RWPE2 (cell line): ENCODE results near the gene C22orf42.

ENCODE experiments used
- ATAC-seq: fragments of 200-7000 bp; cut with Tn5 transposase; 3 replicates; pipeline ENCODE4 v1.9.1; 2021; ENCODE audit warnings: low read depth
- DNase-seq: peaks from one replicate; pipeline ENCODE4 v3.0.0-alpha.2; 2020; ENCODE audit warnings: low spot score
- H3K27ac ChIP-seq: fragments of 450-650 bp; 2 replicates; pipeline ENCODE4 v1.5.1; 2017; ENCODE audit warnings: mild to moderate bottlenecking; ENCODE audit not compliant: poor library complexity, severe bottlenecking
- H3K27me3 ChIP-seq: fragments of 250-450 bp; sonication (Bioruptor Pico); 2 replicates; pipeline ENCODE4 v1.5.1; 2021; ENCODE audit warnings: mild to moderate bottlenecking, moderate library complexity; ENCODE audit not compliant: insufficient read depth, poor library complexity, severe bottlenecking
- H3K36me3 ChIP-seq: fragments of 250-450 bp; sonication (Bioruptor Pico); 2 replicates; pipeline ENCODE4 v1.5.1; 2020; ENCODE audit warnings: low read depth, mild to moderate bottlenecking, moderate library complexity
- H3K4me1 ChIP-seq: fragments of 250-450 bp; sonication (Bioruptor Pico); 2 replicates; pipeline ENCODE4 v1.5.1; 2021; ENCODE audit warnings: mild to moderate bottlenecking, moderate library complexity; ENCODE audit not compliant: insufficient read depth, poor library complexity, severe bottlenecking
- H3K4me3 ChIP-seq: fragments of 250-450 bp; sonication (Bioruptor Pico); 2 replicates; pipeline ENCODE4 v1.5.1; 2021; ENCODE audit warnings: mild to moderate bottlenecking, moderate library complexity; ENCODE audit not compliant: severe bottlenecking
- H3K9me3 ChIP-seq: fragments of 250-450 bp; sonication (Bioruptor Pico); 2 replicates; pipeline ENCODE4 v1.5.1; 2021; ENCODE audit warnings: mild to moderate bottlenecking, moderate library complexity; ENCODE audit not compliant: severe bottlenecking
- TF ChIP-seq, protein P1 (sequence below): fragments of 450-650 bp; IDR thresholded peaks from one replicate; pipeline ENCODE4 v1.5.1; 2017; ENCODE audit warnings: mild to moderate bottlenecking, moderate library complexity; ENCODE audit not compliant: poor library complexity, severe bottlenecking

Gene C22orf42

GRCh38 chr22:32205974-32206773 lies 47.1 kb upstream of the C22orf42 start:
- H3K4me1 ChIP-seq = peaks cover 3% of the 10 kb centered on the region
- TF ChIP-seq, protein P1, sequence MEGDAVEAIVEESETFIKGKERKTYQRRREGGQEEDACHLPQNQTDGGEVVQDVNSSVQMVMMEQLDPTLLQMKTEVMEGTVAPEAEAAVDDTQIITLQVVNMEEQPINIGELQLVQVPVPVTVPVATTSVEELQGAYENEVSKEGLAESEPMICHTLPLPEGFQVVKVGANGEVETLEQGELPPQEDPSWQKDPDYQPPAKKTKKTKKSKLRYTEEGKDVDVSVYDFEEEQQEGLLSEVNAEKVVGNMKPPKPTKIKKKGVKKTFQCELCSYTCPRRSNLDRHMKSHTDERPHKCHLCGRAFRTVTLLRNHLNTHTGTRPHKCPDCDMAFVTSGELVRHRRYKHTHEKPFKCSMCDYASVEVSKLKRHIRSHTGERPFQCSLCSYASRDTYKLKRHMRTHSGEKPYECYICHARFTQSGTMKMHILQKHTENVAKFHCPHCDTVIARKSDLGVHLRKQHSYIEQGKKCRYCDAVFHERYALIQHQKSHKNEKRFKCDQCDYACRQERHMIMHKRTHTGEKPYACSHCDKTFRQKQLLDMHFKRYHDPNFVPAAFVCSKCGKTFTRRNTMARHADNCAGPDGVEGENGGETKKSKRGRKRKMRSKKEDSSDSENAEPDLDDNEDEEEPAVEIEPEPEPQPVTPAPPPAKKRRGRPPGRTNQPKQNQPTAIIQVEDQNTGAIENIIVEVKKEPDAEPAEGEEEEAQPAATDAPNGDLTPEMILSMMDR = no peak
- H3K27ac ChIP-seq = no peak overlapping the region
- H3K36me3 ChIP-seq = no peaks in the 10 kb centered on the region
- H3K27me3 ChIP-seq = peaks cover 8% of the 10 kb centered on the region
- no peak for ATAC-seq
- H3K9me3 ChIP-seq = no peaks in the 10 kb centered on the region
- no peak overlapping the region for H3K4me3 ChIP-seq
- DNase-seq = no peak

GRCh38 chr22:32204856-32205722 lies 46.0 kb upstream of the C22orf42 start, which contains the start of gene RFPL2:
TSS of gene RFPL2 (minus strand) at chr22:32205073. CDS start at chr22:32202451, 2,622 bp downstream.
- DNase-seq (no peak), ATAC-seq (peak; percentile 83)
- Histone ChIP-seq H3K27ac (no peak within 1 kb of the TSS), H3K9me3 (no peaks in the 10 kb centered on the region), H3K4me3 (peak within 1 kb of the TSS; percentile 32), H3K27me3 (peaks cover 8% of the 10 kb centered on the region), H3K4me1 (peaks cover 3% of the 10 kb centered on the region), H3K36me3 (no peaks in the 10 kb centered on the region)
- TF ChIP-seq, protein P1 = peak; percentile 6

GRCh38 chr22:32204040-32204855 lies 45.1 kb upstream of the C22orf42 start:
- H3K9me3 ChIP-seq = no peaks in the 10 kb centered on the region
- H3K4me3 ChIP-seq = peak overlapping the region; percentile 32
- peak; percentile 31 for ATAC-seq

DNA sequence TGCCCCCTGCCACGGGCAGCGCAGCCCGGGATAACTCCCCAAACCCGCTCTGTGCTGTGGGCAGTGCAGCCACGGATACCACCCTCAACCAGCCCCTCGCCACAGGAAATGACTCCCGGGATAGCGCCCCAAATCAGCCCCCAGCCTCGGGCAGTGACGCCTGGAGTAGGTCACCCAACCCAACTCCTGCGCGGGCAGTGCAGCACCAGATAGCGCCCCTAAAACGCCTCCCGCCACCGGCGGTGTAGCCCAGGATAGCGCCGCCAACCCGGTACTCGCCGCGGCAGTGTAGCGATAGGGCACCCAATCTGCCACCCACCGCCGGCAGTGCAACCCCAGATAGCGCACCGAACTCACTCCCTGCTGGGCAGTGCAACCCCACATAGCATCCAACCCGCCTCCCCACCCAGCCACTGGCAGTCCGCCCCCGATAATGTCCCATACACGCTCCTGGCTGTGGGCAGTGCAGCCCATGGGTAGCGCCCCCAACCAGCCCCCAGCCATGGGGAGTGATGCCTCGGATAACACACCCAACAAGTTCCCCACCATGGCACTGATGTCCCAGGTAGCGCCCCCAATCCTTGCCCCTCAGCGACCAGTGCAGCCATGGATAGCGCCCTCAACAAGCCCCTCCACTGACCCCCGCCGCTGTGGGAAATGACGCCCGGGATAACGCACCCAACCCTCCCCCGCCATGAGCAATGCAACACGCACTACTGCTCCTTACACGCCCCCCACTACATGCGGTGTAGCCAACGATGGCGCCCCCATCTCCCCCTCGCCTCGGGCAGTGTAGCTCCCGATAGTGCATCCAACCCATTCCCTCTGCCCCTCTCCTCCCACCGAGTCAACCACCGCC lies 44.3 kb upstream of the C22orf42 start:
- ATAC-seq (peak; percentile 11; the same call in 1 of the 3 replicates), DNase-seq (no peak)
- Histone ChIP-seq H3K27ac (no peak overlapping the region), H3K4me1 (peaks cover 3% of the 10 kb centered on the region), H3K9me3 (no peaks in the 10 kb centered on the region), H3K4me3 (peak overlapping the region; percentile 32), H3K27me3 (peaks cover 8% of the 10 kb centered on the region), H3K36me3 (no peaks in the 10 kb centered on the region)
- TF ChIP-seq, protein P1 = no peak

More at GRCh38 chr22:32204040-32204855, 45.1 kb upstream of the C22orf42 start:
- peaks cover 8% of the 10 kb centered on the region for H3K27me3 ChIP-seq
- no peak for DNase-seq
- H3K36me3 ChIP-seq = no peaks in the 10 kb centered on the region
- no peak overlapping the region for H3K27ac ChIP-seq
- H3K4me1 ChIP-seq = peaks cover 3% of the 10 kb centered on the region
- TF ChIP-seq, protein P1 = peak; percentile 1
